Pulmonary artery endothelial cell (primary cell): ENCODE measurements around the gene ZSWIM5. TPM values are rescaled to one million over a fixed set of nuclear protein-coding genes. Genes with fewer than 3 reads are reported as not detected.
"Not testable (repeated sequence)": the region's sequence is repeated elsewhere in the genome, so short reads cannot be mapped to it uniquely, and the experiment has no call there.

Source experiments
- DNase-seq: peaks from one replicate; pipeline ENCODE4 v3.0.0-alpha.2; 2011; ENCODE audit warnings: low read depth, low spot score
- total RNA-seq: library from RNA; depleted of rRNA; stranded (reverse); fragments of >200 nt; gene quantifications from 2 replicates; pipeline ENCODE4 v1.2.3, GENCODE V29; 2014

ZSWIM5 gene
- total RNA-seq, 1 donor from 2014 or later: 0.46 TPM

GRCh38 chr1:45097079-45097478 is 109.3 kb downstream of the ZSWIM5 start:
- DNase-seq: no peak

GRCh38 chr1:45095450-45095849 is 111.0 kb downstream of the ZSWIM5 start:
- no peak for DNase-seq

GRCh38 chr1:45094371-45094770 is 112.0 kb downstream of the ZSWIM5 start:
- not testable (repeated sequence) for DNase-seq

GRCh38 chr1:45093334-45093733 is 113.1 kb downstream of the ZSWIM5 start:
- DNase-seq: no peak

GRCh38 chr1:45089711-45090110 is 116.7 kb downstream of the ZSWIM5 start:
- DNase-seq: no peak

GRCh38 chr1:45084562-45084961 is 121.8 kb downstream of the ZSWIM5 start:
- no peak for DNase-seq

GRCh38 chr1:45079533-45079932 is 126.9 kb downstream of the ZSWIM5 start:
- no peak for DNase-seq

GRCh38 chr1:45076959-45077358 is 129.4 kb downstream of the ZSWIM5 start:
- DNase-seq: not testable (repeated sequence)

GRCh38 chr1:45071567-45071966 is 134.8 kb downstream of the ZSWIM5 start:
- DNase-seq: no peak

- no peak for DNase-seq
Observed at GRCh38 chr1:45067806-45068205, 138.6 kb downstream of the ZSWIM5 start.

- DNase-seq: no peak
Observed at GRCh38 chr1:45065083-45065482, 141.3 kb downstream of the ZSWIM5 start.

- not testable (repeated sequence) for DNase-seq
Observed at GRCh38 chr1:45062463-45062862, 143.9 kb downstream of the ZSWIM5 start.

- no peak for DNase-seq
Observed at GRCh38 chr1:45059829-45060228, 146.6 kb downstream of the ZSWIM5 start.

- DNase-seq: no peak
Observed at GRCh38 chr1:45057542-45057941, 148.9 kb downstream of the ZSWIM5 start.

- no peak for DNase-seq
Observed at GRCh38 chr1:45051005-45051772, 155.2 kb downstream of the ZSWIM5 start.

GRCh38 chr1:45047032-45047431 is 159.4 kb downstream of the ZSWIM5 start:
- no peak for DNase-seq

GRCh38 chr1:45044916-45045315 is 161.5 kb downstream of the ZSWIM5 start:
- no peak for DNase-seq

- no peak for DNase-seq
Observed at GRCh38 chr1:45043094-45043493, 163.3 kb downstream of the ZSWIM5 start.

GRCh38 chr1:45040297-45040696 is 166.1 kb downstream of the ZSWIM5 start:
- DNase-seq: no peak

- no peak for DNase-seq
Observed at GRCh38 chr1:45038661-45039364, 167.6 kb downstream of the ZSWIM5 start.

- DNase-seq: no peak
Observed at GRCh38 chr1:45038240-45038639, 168.2 kb downstream of the ZSWIM5 start.

- no peak for DNase-seq
Observed at GRCh38 chr1:45037456-45037855, 168.9 kb downstream of the ZSWIM5 start.
